ENCODE data around the gene NLRP8.
"Not testable (repeated sequence)": the region's sequence is repeated elsewhere in the genome, so short reads cannot be mapped to it uniquely, and the experiment has no call there.

NLRP8 gene
- total RNA-seq = 0 to 0.13 (median 0) reads per million in 18 experiments

GRCh38 chr19:55947532-55947931 is at the start of gene NLRP8:
TSS of gene NLRP8 (plus strand) at chr19:55947832.
- DNase-seq = no peak

GRCh38 chr19:55898911-55899310 is 48.7 kb upstream of the NLRP8 start:
- no peak for DNase-seq

GRCh38 chr19:55901369-55902079 is 46.1 kb upstream of the NLRP8 start:
- no peak for DNase-seq

DNA sequence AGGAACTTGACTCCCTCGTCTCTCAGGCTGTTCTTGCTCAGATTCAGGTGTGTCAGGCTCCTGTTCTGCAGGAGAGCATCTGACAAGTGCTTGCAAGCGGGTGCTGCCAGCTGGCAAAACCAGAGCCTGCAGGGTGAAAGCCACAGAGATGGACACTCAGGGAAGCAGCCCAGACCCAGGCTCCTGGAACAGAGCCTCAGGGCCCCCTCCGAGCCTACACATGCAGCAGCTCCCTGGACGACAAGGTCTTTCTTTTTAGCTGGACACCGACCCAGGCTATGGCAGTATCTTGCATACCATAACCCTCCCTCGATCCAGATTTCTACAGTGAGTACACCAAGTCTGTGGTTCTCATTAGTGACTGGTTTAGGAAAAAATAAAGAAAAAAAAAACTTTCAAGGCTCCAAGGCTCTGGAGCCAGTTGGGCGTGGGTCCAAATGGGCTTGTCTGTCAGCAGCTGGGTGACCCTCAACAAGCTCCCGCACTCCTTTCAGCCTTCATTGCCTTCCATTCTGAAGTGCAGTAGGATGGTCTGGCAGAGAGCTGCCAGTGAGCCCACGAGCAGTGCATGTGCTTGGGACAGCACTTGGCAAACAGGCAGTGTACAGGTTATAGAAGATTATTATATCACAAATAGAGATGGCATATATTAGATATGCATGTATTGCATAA is 45.4 kb upstream of the NLRP8 start:
- no peak for DNase-seq

DNA sequence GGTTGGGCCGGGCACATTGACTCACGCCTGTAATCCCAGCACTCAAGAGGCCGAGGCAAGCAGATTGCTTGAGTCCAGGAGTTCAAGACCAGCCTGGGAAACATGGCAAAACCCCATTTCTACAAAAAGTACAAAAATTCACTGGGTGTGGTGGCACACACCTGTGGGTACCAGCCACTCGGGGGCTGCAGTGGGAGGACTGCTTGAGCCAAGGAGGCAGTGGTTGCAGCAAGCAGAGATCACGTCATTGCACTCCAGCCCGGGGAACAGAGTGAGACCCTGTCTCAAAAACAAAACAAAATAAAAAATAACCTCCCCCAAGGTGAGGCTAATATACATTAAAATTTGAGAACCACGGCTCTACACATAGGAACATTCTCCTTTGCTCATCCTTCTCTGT is 40.3 kb upstream of the NLRP8 start:
- DNase-seq = no peak

GRCh38 chr19:55907746-55908145 is 39.9 kb upstream of the NLRP8 start:
- no peak for DNase-seq

DNA sequence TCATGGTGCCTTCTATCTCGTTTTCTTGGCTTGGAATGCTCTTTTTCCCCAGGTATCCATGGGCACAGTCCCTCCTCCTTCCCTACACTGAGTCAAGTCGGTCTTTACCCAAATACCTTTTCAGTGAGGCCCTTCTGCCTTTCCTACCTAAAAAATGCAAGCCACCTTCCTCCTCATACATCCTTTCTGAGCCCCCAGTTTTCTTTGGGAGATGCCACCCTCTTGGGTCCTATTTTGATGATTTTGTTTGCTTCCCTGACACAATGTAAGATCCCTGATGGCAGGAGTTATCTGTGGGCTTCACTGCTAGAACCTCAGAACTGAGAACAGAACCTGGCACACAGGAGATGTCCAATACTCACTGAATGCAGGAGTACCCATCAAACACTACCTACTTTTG is 37.8 kb upstream of the NLRP8 start:
- DNase-seq = no peak

- DNase-seq = no peak
Measured at GRCh38 chr19:55912916-55913315, 34.7 kb upstream of the NLRP8 start.

DNA sequence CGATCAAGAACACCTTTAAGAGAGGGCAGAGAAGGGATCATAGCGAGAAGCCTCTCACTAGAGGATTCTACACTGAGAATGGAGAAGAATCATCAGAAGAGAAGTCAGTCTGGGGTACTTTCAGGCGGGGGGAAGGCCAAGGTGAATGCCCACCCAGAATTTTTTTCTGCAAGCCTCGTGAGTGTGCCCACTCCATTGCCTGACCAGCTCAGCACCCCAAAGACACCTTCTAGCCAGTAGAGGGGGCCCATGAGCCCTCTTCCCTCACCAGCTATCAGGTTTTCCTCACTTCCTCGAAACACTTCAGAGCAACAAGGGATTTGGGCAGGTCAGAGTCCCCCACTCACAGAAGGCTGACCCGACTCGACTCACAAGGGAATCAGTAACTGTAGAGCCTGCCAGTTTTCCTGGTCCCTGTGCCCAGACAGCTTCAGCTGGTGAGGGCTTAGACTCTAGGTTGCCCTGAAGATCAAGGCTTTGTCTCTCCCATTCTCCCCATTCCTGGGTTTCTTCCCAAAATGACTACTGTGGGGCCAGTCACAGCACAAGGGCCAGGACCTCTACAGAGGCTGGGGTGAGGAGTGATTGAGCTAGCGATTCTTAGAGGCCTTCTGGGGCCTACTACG is 33.9 kb upstream of the NLRP8 start:
- no peak for DNase-seq

GRCh38 chr19:55923556-55923955 is 24.1 kb upstream of the NLRP8 start:
- DNase-seq = no peak

- no peak for DNase-seq
Measured at GRCh38 chr19:55927991-55928390, 19.6 kb upstream of the NLRP8 start.

DNA sequence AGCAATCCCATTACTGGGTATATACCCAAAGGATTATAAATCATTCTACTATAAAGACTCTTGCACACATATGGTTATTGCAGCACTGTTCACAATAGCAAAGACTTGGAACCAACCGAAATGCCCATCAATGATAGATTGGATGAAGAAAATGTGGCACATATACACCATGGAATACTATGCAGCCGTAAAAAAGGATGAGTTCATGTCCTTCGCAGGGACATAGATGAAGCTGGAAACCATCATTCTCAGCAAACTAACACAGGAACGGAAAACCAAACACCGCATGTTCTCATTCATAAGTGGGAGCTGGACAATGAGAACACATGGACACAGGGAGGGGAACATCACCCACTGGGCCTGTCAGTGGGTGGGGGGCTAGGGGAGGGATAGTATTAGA is 18.4 kb upstream of the NLRP8 start:
- DNase-seq = not testable (repeated sequence)

- DNase-seq = no peak
Measured at GRCh38 chr19:55930996-55931515, 16.6 kb upstream of the NLRP8 start.

GRCh38 chr19:55931936-55932386 is 15.7 kb upstream of the NLRP8 start, which contains the start of gene NLRP13:
TSS of gene NLRP13 (minus strand) at chr19:55932336. CDS start at chr19:55932311, 25 bp downstream.
- no peak for DNase-seq

DNA sequence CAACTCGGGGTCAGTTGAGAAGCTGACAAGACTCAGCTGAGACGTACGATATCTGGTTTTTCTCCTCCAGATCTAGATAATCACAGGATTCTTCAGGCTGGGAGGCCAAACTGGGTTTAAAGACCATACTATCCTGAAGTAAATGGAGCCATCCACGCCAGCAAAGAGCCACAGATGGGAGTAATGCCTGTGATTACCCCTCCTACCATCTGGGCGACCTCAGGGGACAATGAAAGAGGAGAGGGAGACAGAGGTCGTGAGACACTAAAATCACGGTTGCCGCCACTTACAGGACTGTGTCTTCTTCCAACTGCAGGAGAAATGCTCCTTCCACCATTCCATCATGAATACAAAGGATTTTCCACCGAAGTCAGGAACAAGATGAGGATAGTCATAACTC is 12.4 kb upstream of the NLRP8 start:
- DNase-seq = no peak

- DNase-seq = no peak
Measured at GRCh38 chr19:55939206-55939605, 8.4 kb upstream of the NLRP8 start.

GRCh38 chr19:55940306-55940705 is 7.3 kb upstream of the NLRP8 start:
- DNase-seq = no peak

- not testable (repeated sequence) for DNase-seq
Measured at GRCh38 chr19:55950566-55950965, 2.9 kb downstream of the NLRP8 start.

- DNase-seq = no peak
Measured at GRCh38 chr19:55956431-55956830, 8.8 kb downstream of the NLRP8 start.

DNA sequence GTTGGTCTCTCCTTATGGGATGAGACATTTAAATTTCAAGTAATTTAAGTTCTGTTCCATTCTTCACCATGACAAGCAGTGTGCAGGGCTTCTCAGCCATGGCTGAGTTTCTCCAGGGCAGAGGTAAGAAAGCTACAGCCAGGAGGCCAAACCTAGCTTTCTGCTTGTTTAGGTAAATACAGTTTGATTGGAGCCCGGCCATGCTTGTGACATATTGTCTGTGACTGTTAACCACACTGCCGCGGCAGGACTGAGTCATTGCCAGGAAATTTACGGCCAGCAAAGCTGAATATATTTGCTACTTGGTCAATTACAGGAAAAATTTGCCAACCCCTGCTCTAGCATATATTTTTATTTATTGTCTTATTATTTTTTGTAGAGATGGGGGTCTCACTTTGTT is 10.7 kb downstream of the NLRP8 start:
- DNase-seq = no peak

GRCh38 chr19:55959996-55960675 is 12.5 kb downstream of the NLRP8 start:
- DNase-seq = no peak

- no peak for DNase-seq
Measured at GRCh38 chr19:55962186-55962585, 14.6 kb downstream of the NLRP8 start.

- DNase-seq = no peak
Measured at GRCh38 chr19:55973982-55974381, 26.4 kb downstream of the NLRP8 start.
